WI38 (cell line): ENCODE data around the gene FARSA.
A peak's percentile ranks its signal among the peaks of the same experiment; 100 is the strongest.

Experiments used
- H3K4me3 ChIP-seq: 2 replicates; pipeline ENCODE4 v1.5.1; 2011; ENCODE audit warnings: low read depth, mild to moderate bottlenecking, control low read depth, low read length
- CTCF ChIP-seq: IDR thresholded peaks from 2 replicates; pipeline ENCODE4 v1.5.1; 2012; ENCODE audit warnings: low read depth, mild to moderate bottlenecking, control low read depth, low read length

Gene FARSA

GRCh38 chr19:12884926-12885748, 48.4 kb downstream of the FARSA start:
- H3K4me3 ChIP-seq, result peak overlapping the region; percentile 1; the same call in 1 of the 2 replicates
- TF ChIP-seq CTCF, result 0 out of 2 replicates have a peak, but pooled peaks have one; percentile 29

GRCh38 chr19:12884627-12884925, 48.9 kb downstream of the FARSA start:
- no peak for TF ChIP-seq CTCF
- no peak overlapping the region for H3K4me3 ChIP-seq

- H3K4me3 ChIP-seq, result no peak overlapping the region
- no peak for TF ChIP-seq CTCF
Observed at GRCh38 chr19:12884202-12884601, 49.3 kb downstream of the FARSA start.

GRCh38 chr19:12882589-12882988, 50.9 kb downstream of the FARSA start:
- H3K4me3 ChIP-seq, result no peak overlapping the region
- TF ChIP-seq CTCF, result no peak

- TF ChIP-seq CTCF, result no peak
- H3K4me3 ChIP-seq, result peak within 1 kb of the TSS; percentile 79
Observed at GRCh38 chr19:12881172-12881808, 52.2 kb downstream of the FARSA start, which contains the start of gene DNASE2. Gene DNASE2, minus strand, starts transcription at chr19:12881449. Its CDS starts 74 bp downstream, at chr19:12881375.

GRCh38 chr19:12880551-12881171, 52.9 kb downstream of the FARSA start:
- H3K4me3 ChIP-seq, result peak overlapping the region; percentile 79
- TF ChIP-seq CTCF, result no peak

- no peak overlapping the region for H3K4me3 ChIP-seq
- no peak for TF ChIP-seq CTCF
Observed at GRCh38 chr19:12875086-12875485, 58.4 kb downstream of the FARSA start.
